Psoas muscle (tissue), 8 donors: ENCODE data around the gene TANC1. TPM values are rescaled to one million over a fixed set of nuclear protein-coding genes. Genes with fewer than 3 reads are reported as not detected.

Experiments
- ATAC-seq, 4 donors: fragments of 200-7000 bp; cut with Tn5 transposase; one replicate each; pipeline ENCODE4 v1.9.1; 2020; ENCODE audit warnings: moderate library complexity in 3 of 4, mild to moderate bottlenecking in 2 of 4
- DNase-seq, 2 donors: peaks; one replicate each; pipeline ENCODE4 v3.0.0-alpha.2; 2020
- H3K27ac ChIP-seq: fragments of 200-600 bp; one replicate; pipeline ENCODE4 v1.8.0; 2022
- H3K27me3 ChIP-seq, 3 donors: fragments of 200-600 bp in 1 of 3; one replicate each; pipeline versions ENCODE4 v1.6.1 to v1.8.0; 2013 to 2022; ENCODE audit warnings: low read length in 2 of 3, mild to moderate bottlenecking in 2 of 3, moderate library complexity in 1 of 3; ENCODE audit not compliant: insufficient read depth in 3 of 3
- H3K36me3 ChIP-seq, 2 donors: fragments of 200-600 bp in 1 of 2; one replicate each; pipeline versions ENCODE4 v1.6.1 to v1.8.0; 2013 to 2022; ENCODE audit warnings: low read depth in 1 of 2, mild to moderate bottlenecking in 1 of 2, moderate library complexity in 1 of 2; ENCODE audit not compliant: insufficient read depth in 1 of 2
- H3K4me1 ChIP-seq: fragments of 200-600 bp; one replicate; pipeline ENCODE4 v1.8.0; 2022
- H3K4me3 ChIP-seq: fragments of 200-600 bp; one replicate; pipeline ENCODE4 v1.8.0; 2022; ENCODE audit warnings: mild to moderate bottlenecking
- H3K9me3 ChIP-seq: fragments of 200-600 bp; one replicate; pipeline ENCODE4 v1.8.0; 2022
- CTCF ChIP-seq: fragments of 200-600 bp; IDR thresholded peaks from one replicate; pipeline ENCODE4 v1.8.0; 2022; ENCODE audit warnings: antibody characterized with exemption
- WGBS, 3 donors: extraction: QIAGEN DNeasy Blood & Tissue Kit; methylation state at CpG; one replicate each; pipeline versions ENCODE4 v1.1.6 to v1.1.7; 2013; 5-methylcytosine and 5-hydroxymethylcytosine counted together
- intact Hi-C, 2 donors: fragments of 100-400 bp; cut with DNase I; formaldehyde crosslinking; loops; one replicate each; pipeline versions ENCODE4 v1.11.0 to v1.14.2; 2022
- polyA plus RNA-seq, 3 donors: library from polyadenylated mRNA; stranded (reverse); fragments of 200-250 nt; gene quantifications; one replicate each; pipeline ENCODE4 v1.2.3, GENCODE V29; 2013
- total RNA-seq, 4 donors: library from RNA; stranded (reverse); fragmentation: NEBNext Ultra II Directional in 2 of 4; extraction: Animal tissue kit (Norgen Biotek cat#: 25700) in 2 of 4; gene quantifications; one replicate each; pipeline versions ENCODE4 v1.2.1 to v1.2.4, GENCODE V29; 2021 to 2023
- donor health status: healthy with polysubstance abuse.
- donor health status: DM: no; HTN: no; CAD: no; lungs with moderate emphysema.
- donor health status: Bipolar disorder and iron deficiency.
- donor health status: healthy.
- donor health status: DM: yes; HTN: yes; CAD: no.
- donor health status: DM: no; HTN: no; CAD: no.
- donor health status: DM: no; HTN: no; CAD: no.
- donor health status: DM: yes; HTN: yes; CAD: no.

The TANC1 gene
- total and polyA plus RNA-seq, 7 donors: 1.9 to 7.5 (median 3.2) TPM

DNA sequence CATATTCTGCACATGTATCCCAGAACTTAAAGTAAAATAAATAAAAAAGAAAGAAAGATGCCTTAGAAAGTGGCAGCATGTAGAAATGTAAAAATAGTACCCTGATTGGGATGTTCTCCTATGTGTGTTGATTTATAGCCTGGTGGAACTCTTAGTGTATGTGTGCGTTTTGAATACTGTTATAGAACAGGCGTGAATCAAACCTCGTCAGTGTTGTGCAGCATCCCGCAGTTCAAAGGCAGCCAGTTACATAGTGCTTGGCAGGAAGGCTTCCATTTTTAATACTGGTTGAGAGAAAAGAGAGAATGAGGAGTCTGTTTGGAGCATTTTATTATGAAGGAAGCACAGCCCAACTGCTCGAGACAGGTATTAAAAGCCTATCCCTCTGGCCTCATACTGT is 49.4 kb downstream of the TANC1 start:
- H3K4me1 ChIP-seq: peaks cover 5% of the 10 kb centered on the region
- H3K27me3 ChIP-seq: no peaks in the 10 kb centered on the region
- peaks cover 7% of the 10 kb centered on the region for H3K9me3 ChIP-seq
- no peak for TF ChIP-seq CTCF
- ATAC-seq (no peak), DNase-seq (no peak)
- no peak overlapping the region for H3K4me3 ChIP-seq
- 84 to 89% (median 84%) methylated on average over 5 of the region's 5 CpGs for WGBS, 3 donors
- intact Hi-C loops: no loop called here
- H3K27ac ChIP-seq: no peak overlapping the region
- peaks cover 0 to 2% of the 10 kb centered on the region in 2 donors for H3K36me3 ChIP-seq

DNA sequence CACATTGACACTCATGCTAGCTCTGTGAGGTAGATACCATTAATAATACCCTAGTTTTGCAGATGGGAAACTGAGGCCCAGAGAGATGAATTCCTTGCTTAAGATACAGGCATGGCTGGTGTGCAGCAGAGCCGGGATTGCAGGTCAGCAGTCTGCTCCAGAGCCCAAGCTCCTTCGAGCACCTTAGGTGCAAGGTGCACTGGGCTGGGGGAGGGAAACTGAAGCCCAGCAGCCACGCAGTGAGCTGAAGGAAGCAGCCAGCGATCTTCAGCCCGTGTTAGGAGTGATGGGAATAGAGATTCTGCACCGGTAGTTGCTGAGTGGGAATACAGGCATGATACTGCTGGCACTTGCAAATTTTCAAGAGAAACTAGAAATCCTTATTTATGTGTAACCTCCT is 50.6 kb downstream of the TANC1 start:
- 78 to 83% (median 79%) methylated on average over 6 of the region's 6 CpGs for WGBS, 3 donors
- intact Hi-C loops: no loop called here
- no peaks in the 10 kb centered on the region for H3K4me1 ChIP-seq
- no peaks in the 10 kb centered on the region for H3K36me3 ChIP-seq
- H3K9me3 ChIP-seq: peaks cover 7% of the 10 kb centered on the region
- H3K27ac ChIP-seq: no peak overlapping the region
- TF ChIP-seq CTCF: no peak
- no peak overlapping the region for H3K4me3 ChIP-seq
- H3K27me3 ChIP-seq: no peaks in the 10 kb centered on the region
- DNase-seq (no peak), ATAC-seq (no peak)

DNA sequence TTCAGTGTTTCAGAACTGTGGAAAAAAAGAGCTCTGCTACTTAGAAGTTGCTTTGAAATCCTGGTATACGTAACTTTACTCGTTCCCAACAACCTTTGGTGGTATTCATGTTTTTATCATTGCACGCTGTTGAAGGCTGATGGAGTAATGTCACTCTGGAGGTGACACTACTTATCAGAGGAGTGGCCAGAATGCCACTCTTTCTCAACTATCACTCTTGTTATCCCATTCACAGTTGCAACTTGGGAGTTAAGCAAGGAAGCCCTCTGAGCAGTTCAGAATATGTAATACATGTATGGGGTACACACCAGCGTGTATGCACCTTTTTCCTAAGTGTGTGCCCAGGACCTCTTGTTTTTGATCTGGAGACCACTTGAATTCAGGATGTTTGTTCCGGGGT is 53.6 kb downstream of the TANC1 start:
- TF ChIP-seq CTCF: no peak
- no peak for ATAC-seq
- WGBS, 3 donors: 94 to 99% (median 96%) methylated on average over 5 of the region's 5 CpGs
- Histone ChIP-seq H3K4me3 (no peak overlapping the region), H3K4me1 (no peaks in the 10 kb centered on the region), H3K9me3 (no peaks in the 10 kb centered on the region), H3K36me3 (no peaks in the 10 kb centered on the region), H3K27ac (no peak overlapping the region), H3K27me3 (no peaks in the 10 kb centered on the region)
- intact Hi-C loops: no loop called here
- no peak for DNase-seq

- no peak overlapping the region for H3K27ac ChIP-seq
These were observed 57.7 kb downstream of the TANC1 start for GRCh38 chr2:159026170-159026569.

More at GRCh38 chr2:159026170-159026569, 57.7 kb downstream of the TANC1 start:
- no peaks in the 10 kb centered on the region for H3K9me3 ChIP-seq
- no peaks in the 10 kb centered on the region for H3K36me3 ChIP-seq
- no peak overlapping the region for H3K4me3 ChIP-seq
- intact Hi-C loops: no loop called here
- TF ChIP-seq CTCF: no peak
- H3K4me1 ChIP-seq: peaks cover 9% of the 10 kb centered on the region
- H3K27me3 ChIP-seq: no peaks in the 10 kb centered on the region
- WGBS, 3 donors: 52 to 66% (median 63%) methylated on average over 2 of the region's 2 CpGs
- ATAC-seq: no peak
- no peak for DNase-seq
